NCI-H128 (cell line): ENCODE data around the gene C7orf57.
"Not testable (repeated sequence)": the region's sequence is repeated elsewhere in the genome, so short reads cannot be mapped to it uniquely, and the experiment has no call there.

Source experiments
- DNase-seq: peaks from one replicate; lab custom pipeline; 2025; ENCODE audit not compliant: unreplicated experiment; lab: John Stamatoyannopoulos, UW

Gene C7orf57

GRCh38 chr7:48033922-48034321 is 1.4 kb upstream of the C7orf57 start:
- DNase-seq: no peak

- DNase-seq: no peak
Observed at GRCh38 chr7:48035967-48036478, 680 bp downstream of the C7orf57 start.

- no peak for DNase-seq
Observed at GRCh38 chr7:48038815-48039506, 3.6 kb downstream of the C7orf57 start.

- no peak for DNase-seq
Observed at GRCh38 chr7:48040944-48041652, 5.8 kb downstream of the C7orf57 start.

- DNase-seq: no peak
Observed at GRCh38 chr7:48041653-48041970, 6.3 kb downstream of the C7orf57 start.

GRCh38 chr7:48042216-48042615 is 6.9 kb downstream of the C7orf57 start:
- DNase-seq: no peak

- no peak for DNase-seq
Observed at GRCh38 chr7:48042636-48043035, 7.3 kb downstream of the C7orf57 start.

- no peak for DNase-seq
Observed at GRCh38 chr7:48045195-48045765, 9.9 kb downstream of the C7orf57 start.

- DNase-seq: no peak
Observed at GRCh38 chr7:48046458-48046857, 11.1 kb downstream of the C7orf57 start.

- no peak for DNase-seq
Observed at GRCh38 chr7:48048113-48048512, 12.8 kb downstream of the C7orf57 start.

GRCh38 chr7:48049850-48050249 is 14.5 kb downstream of the C7orf57 start:
- no peak for DNase-seq

GRCh38 chr7:48052748-48053147 is 17.4 kb downstream of the C7orf57 start:
- no peak for DNase-seq

GRCh38 chr7:48053736-48054135 is 18.4 kb downstream of the C7orf57 start:
- no peak for DNase-seq

- no peak for DNase-seq
Observed at GRCh38 chr7:48058990-48059389, 23.6 kb downstream of the C7orf57 start.

GRCh38 chr7:48059706-48060105 is 24.4 kb downstream of the C7orf57 start:
- DNase-seq: no peak

GRCh38 chr7:48063985-48064384 is 28.6 kb downstream of the C7orf57 start:
- no peak for DNase-seq

- DNase-seq: no peak
Observed at GRCh38 chr7:48067475-48067874, 32.1 kb downstream of the C7orf57 start.

GRCh38 chr7:48074204-48074654 is 38.9 kb downstream of the C7orf57 start:
- DNase-seq: no peak

GRCh38 chr7:48077423-48077822 is 42.1 kb downstream of the C7orf57 start:
- DNase-seq: no peak

- DNase-seq: peak; percentile 9
Observed at GRCh38 chr7:48078470-48078869, 43.1 kb downstream of the C7orf57 start.

- not testable (repeated sequence) for DNase-seq
Observed at GRCh38 chr7:48082378-48082777, 47.0 kb downstream of the C7orf57 start.
